ENCODE data around the gene SPON2. TPM values are rescaled to one million over a fixed set of nuclear protein-coding genes. Genes with fewer than 3 reads are reported as not detected.
A peak's percentile ranks its signal among the peaks of the same experiment; 100 is the strongest.

SPON2 gene
- total RNA-seq, 3 donors from 2014 or later, result 35.3 to 59.4 (median 36.1) TPM

GRCh38 chr4:1208266-1208961 lies 36.0 kb upstream of the SPON2 start:
- no peak for TF ChIP-seq POLR2A (IDR thresholded peaks at IDR 0.05)
- no peak for TF ChIP-seq POLR2AphosphoS5 (IDR thresholded peaks at IDR 0.05)
- TF ChIP-seq CTCF (IDR thresholded peaks at IDR 0.05), result no peak
- Histone ChIP-seq H3K4me1 (peaks cover 3 to 5% of the 10 kb centered on the region in 2 donors), H3K27ac (peak overlapping the region; percentile 40 to 85), H3K27me3 (no peaks in the 10 kb centered on the region), H3K9me3 (no peaks in the 10 kb centered on the region), H3K36me3 (no peaks in the 10 kb centered on the region), H3K4me3 (peak overlapping the region in 1 of 3 donors; percentile 40)
- no peak for DNase-seq (ENCODE audit: low spot score in 2 of 2)
- intact Hi-C loops (cut with DNase I; ENCODE audit: low total_unique reads), result no loop called here

- no peaks in the 10 kb centered on the region for H3K36me3 ChIP-seq
- TF ChIP-seq POLR2AphosphoS5 (IDR thresholded peaks at IDR 0.05) (no peak), CTCF (IDR thresholded peaks at IDR 0.05) (no peak), POLR2A (IDR thresholded peaks at IDR 0.05) (no peak)
- H3K9me3 ChIP-seq, result no peaks in the 10 kb centered on the region
- DNase-seq (ENCODE audit: low spot score in 2 of 2), result peak in 1 of 2 donors; percentile 49
- peak overlapping the region in 1 of 2 donors; percentile 85 for H3K27ac ChIP-seq
- H3K27me3 ChIP-seq, result no peaks in the 10 kb centered on the region
- peak overlapping the region in 1 of 3 donors; percentile 40 for H3K4me3 ChIP-seq
- peaks cover 3 to 5% of the 10 kb centered on the region in 2 donors for H3K4me1 ChIP-seq
- intact Hi-C loops (cut with DNase I; ENCODE audit: low total_unique reads), result no loop called here
These were observed 35.4 kb upstream of the SPON2 start for GRCh38 chr4:1207603-1208265.

- TF ChIP-seq POLR2A (IDR thresholded peaks at IDR 0.05) (no peak), CTCF (IDR thresholded peaks at IDR 0.05) (no peak), POLR2AphosphoS5 (IDR thresholded peaks at IDR 0.05) (no peak)
- H3K27me3 ChIP-seq, result no peaks in the 10 kb centered on the region
- no peaks in the 10 kb centered on the region for H3K9me3 ChIP-seq
- H3K27ac ChIP-seq, result no peak overlapping the region
- intact Hi-C loops (cut with DNase I; ENCODE audit: low total_unique reads), result no loop called here
- H3K36me3 ChIP-seq, result no peaks in the 10 kb centered on the region
- H3K4me1 ChIP-seq, result peaks cover under 1 to 5% of the 10 kb centered on the region in 2 donors
- H3K4me3 ChIP-seq, result no peak overlapping the region
- peak in 1 of 2 donors; percentile 36 for DNase-seq (ENCODE audit: low spot score in 2 of 2)
These were observed 34.7 kb upstream of the SPON2 start for GRCh38 chr4:1207157-1207470.

- H3K9me3 ChIP-seq, result no peaks in the 10 kb centered on the region
- peaks cover 0 to 5% of the 10 kb centered on the region in 2 donors for H3K4me1 ChIP-seq
- intact Hi-C loops (cut with DNase I; ENCODE audit: low total_unique reads), result no loop called here
- H3K36me3 ChIP-seq, result no peaks in the 10 kb centered on the region
- H3K27ac ChIP-seq, result peak overlapping the region in 1 of 2 donors; percentile 1
- DNase-seq (ENCODE audit: low spot score in 2 of 2), result peak in 1 of 2 donors; percentile 34
- H3K4me3 ChIP-seq, result no peak overlapping the region
- TF ChIP-seq POLR2AphosphoS5 (IDR thresholded peaks at IDR 0.05) (no peak), CTCF (IDR thresholded peaks at IDR 0.05) (no peak), POLR2A (IDR thresholded peaks at IDR 0.05) (no peak)
- no peaks in the 10 kb centered on the region for H3K27me3 ChIP-seq
These were observed 34.1 kb upstream of the SPON2 start for GRCh38 chr4:1206299-1207156.
